Right hindlimb (tissue), 1 donor: ENCODE results near the gene MBOAT7.
A peak's percentile ranks its signal among the peaks of the same experiment; 100 is the strongest.

ENCODE experiments used
- DNase-seq: peaks from one replicate; pipeline ENCODE4 v3.0.0-alpha.2; 2018

MBOAT7 gene

DNA sequence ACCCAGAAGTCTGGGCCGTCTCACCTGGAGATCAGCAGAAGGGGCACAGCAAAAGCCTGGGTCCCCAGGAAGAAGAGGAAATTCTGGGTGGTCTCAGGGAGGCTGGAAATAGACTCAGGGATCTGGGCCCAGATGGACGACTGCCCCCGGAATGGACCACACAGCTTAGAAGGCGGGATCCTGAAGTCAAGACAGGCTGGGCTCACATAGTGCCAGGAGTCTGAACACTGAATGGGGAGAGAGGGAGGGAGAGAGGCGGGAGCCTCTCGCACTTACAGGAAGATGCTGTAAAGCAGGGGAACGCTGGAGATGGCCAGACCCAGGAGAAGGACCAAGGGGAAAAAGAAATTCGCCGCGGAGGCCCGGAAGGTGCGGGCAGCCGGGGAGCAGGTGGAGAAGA, 28.5 kb downstream of the MBOAT7 start:
- DNase-seq = no peak

DNA sequence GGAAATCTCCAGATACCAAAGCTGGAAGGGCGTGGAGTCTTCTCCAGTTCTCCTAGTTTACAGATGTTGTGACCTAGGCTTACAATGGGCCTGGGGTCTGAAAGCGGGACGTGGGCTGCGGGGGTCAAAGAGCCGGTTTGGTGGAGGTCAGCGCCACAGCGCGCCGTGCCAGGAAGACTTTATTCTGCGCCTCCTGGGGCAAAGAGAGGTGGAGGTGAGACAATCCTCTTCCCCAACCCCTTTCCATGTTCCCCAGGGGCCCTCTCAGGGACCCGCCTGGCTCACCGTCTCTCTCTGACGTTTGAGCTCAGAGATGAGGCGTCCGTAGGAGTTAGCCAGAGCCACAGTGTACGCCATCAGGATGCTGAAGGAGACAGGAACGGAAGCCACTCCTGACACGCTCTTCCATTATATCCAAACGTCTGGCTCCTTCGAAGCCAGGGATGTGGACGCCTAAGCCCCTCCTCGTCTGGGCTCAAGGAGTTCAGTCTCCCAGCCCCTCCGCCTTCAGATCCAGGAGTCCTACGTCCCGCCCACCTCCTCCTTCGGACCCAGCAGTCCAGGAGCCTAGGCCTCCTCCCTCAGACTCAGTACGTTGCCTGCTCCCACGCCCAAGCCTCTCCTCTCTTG, 29.1 kb downstream of the MBOAT7 start:
- DNase-seq = peak; percentile 49

DNA sequence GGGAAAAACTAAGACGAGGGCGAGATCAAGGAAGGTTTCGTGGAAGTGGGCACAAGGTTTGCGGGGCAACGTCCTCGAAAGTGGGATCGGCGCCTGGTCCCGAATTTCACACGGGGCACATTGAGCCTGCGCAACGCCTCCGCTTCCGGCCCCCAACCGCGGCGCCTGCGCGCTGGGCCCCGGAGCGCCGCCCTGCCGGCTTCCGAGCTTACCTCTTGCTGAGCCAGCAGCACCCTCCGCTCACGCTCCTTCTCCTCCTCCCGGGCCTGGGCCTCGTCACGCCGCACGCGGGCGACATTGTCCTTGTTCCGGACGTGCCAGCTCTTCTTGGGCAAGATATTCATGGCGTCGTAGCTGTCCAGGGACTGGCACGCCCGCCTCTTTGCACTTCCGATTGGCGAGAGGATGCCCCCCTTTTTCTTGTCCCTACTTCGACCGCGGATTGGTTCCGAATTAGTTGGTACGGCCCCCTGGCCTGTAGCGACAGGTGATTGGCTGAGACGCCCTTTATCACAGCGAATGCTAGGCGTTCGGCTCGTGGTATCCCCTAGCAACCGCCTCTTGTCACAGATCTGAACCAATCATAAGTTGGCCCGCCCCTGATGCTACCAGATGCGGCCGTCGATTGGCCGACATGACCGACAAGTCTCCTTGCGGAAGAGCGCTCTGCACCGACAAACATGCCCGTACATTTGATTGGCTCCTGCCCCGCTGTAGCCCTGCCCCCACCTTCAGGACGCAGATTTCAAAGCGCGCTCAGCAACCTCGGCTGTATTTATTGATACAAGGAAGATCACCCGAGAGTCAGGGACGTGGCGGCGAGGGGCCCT, 29.8 kb downstream of the MBOAT7 start, which contains the start of gene LENG1:
LENG1 (minus strand) TSS at position 370 of the 830 bp plus-strand sequence; CDS start at position 344, 26 bp downstream.
- DNase-seq = peak; percentile 100

DNA sequence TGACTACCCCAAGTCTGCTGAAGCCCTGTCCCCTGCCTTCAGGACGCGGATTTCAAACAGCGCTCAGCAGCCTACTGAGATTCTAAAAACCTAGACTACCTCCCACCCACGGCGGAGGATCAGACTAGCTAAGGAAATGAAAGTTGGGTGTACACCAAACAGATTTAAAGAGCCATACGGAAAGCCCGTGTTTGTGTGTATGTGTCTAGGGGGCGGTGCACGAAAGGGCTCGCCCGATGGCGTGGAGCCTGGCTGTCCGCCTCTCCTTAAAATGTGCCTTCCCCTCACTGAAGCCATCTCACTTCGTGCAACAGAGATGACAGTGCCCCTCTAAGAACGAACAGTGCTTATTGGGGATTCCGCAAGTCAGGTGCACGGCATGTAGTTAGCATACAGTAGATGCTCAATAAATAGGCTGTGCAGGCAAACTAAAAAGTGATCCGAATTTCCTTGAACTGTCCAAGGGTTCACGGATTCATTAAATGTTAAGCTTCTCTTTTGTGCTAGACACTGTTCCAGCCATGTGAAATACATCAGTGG, 30.5 kb downstream of the MBOAT7 start:
- no peak for DNase-seq

DNA sequence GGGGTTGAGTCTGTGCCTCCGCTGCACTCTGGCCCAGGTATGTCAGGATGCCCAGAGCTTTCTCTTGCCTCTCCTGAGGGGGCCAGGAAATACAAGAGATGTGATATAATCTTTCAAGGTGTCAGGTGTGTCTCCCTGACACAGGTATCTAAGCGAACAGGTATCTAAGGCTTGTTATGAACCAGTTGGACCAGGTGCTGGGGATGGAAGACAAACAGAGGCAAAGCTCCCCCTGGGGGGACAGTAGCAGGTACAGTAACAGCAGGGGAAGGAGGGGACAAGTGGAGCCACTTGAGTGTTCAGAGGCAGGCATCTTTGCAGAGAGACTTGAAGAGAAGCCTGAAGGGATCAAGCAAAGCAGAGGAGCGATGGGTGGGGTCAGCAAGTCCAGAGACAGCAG, 32.4 kb downstream of the MBOAT7 start:
- no peak for DNase-seq

DNA sequence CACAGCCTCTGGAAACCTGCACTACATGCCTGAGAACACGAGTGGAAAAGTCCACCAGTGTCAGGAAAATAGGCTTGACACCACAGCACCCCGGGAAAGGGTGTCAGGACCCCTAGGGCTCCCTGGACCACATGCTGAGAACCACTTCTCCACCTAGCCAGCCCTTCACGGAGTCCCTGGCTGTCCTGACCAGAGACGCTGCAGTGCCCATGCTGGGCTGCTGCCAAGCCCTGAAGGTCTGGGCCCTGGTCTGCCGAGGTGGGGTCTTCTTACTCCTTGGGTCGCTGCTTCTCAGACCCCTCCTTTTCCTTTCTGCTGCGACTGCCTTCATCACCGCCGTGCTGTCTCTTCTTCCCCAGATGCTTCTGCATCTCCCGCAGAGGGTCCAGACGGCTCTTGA, 32.9 kb downstream of the MBOAT7 start:
- DNase-seq = no peak

DNA sequence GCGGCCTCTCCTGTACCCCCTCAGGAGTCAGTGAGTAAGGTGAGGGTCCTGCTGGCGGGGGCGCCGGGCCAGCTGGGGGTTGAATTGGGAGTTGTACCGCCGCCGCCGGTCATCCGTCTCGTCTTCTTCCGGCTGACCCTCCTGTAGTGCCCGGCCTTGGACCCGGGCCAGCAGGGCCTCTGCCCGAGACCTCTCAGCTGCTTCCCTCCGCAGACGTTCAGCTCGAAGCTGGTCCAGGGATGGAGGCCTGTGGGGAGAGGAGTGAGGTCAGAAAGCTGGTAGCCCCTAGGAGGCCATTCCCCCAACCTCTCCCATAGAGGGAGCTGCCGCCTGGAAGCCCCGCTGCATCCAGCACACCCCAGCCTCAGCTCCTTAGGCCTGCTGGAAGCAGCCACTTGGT, 33.7 kb downstream of the MBOAT7 start:
- no peak for DNase-seq

DNA sequence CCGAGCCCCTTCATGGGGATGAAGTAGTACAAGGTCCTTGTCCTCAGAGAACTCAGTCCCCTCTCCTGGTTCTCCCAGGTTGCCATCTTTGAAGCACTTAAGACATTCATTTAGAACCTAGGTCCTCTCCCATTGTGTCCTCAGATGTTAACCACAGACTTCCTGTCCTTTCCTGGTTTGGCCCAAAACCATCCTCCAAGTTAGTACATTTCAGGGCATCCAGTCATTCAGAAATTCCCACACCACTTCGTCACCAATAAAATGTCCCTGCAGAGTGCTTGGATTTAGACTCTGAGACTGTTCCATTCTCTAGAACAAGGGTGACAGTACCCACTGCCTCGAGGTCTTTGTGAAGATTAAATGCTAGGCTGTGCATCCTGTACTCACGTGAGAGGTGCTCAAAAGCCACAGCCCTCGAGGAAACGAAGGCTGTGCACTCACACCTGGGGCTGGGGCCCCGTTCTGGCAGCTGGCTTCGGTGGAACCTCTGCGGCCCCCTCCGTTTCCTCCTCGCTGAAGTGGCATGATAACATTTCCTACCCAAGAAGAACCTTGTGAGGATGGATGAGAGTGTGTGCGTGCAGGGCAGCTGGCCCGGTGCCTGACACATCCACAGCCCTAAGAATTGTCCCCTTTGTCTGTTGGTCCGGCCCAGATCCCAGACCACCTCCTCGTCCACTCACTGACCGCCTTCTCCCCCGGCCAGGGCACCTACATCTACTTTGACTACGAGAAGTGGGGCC, 34.6 kb downstream of the MBOAT7 start:
- no peak for DNase-seq

DNA sequence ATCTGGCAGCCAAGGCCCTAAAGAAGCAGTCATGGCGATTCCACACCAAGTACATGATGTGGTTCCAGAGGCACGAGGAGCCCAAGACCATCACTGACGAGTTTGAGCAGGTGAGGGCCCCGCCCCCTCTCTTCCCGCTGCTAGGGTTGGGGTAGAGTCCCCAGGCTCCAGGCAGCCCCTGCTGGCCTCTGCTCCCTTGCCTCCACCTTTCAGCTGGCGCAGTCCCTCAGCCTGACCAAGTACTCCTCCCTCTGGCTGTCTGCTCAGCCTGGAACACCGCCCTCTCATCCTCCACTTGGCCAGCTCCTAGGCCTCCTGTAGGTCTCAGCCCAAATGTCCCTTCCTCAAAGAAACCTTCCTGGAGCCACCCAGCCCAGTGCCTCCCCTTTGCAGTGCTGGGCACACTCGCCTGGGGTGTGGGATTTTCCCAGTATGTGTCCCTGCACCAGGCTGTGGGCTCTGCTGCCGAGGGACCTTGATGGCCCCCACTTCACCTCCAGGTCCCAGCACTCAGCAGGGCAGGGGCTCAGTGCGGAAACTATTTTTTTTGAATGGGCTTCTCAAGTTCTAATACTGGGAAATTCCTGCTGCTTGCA, 35.6 kb downstream of the MBOAT7 start:
- no peak for DNase-seq

DNA sequence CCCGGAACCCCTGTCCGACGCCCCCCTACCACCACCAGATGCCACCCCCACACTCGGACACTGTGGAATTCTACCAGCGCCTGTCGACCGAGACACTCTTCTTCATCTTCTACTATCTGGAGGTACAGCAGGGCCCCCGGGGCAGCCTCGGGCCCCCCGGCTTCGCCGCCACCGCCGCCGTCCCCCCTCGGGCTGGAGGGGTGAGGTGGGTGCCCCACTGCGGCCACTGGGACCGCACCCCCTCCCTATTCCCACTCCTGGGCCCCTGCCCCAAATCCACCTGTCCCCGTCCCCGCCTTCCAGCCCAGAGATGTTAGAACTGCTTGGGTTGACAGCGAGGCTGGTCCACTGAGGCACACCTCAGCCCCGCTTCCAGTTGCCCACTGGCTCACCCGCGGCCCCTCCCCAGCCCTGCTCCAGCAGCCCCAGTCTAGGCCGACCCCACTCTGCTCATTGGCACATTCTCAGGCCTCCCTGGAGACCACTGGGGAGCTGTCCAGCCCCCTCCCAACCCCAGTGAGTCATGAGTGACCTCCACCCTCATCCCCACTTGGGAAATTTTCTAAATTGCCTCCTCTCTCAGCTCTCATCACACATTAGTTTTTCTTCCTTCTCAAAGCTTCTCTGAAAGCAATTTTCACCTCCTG, 36.4 kb downstream of the MBOAT7 start:
- DNase-seq = no peak

DNA sequence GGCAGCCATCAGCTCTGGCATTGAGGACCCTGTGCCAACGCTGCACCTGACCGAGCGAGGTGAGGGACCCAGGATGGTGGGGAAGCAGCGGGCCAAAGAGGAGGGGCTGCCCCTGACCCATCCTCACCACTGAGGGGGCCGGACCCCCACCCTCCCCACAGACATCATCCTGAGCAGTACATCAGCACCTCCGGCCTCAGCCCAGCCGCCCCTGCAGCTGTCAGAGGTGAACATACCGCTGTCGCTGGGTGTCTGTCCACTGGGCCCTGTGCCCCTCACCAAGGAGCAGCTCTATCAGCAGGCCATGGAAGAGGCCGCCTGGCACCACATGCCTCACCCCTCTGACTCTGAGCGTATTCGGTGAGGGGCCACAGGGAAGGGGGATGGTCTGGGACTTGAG, 37.1 kb downstream of the MBOAT7 start:
- no peak for DNase-seq

DNA sequence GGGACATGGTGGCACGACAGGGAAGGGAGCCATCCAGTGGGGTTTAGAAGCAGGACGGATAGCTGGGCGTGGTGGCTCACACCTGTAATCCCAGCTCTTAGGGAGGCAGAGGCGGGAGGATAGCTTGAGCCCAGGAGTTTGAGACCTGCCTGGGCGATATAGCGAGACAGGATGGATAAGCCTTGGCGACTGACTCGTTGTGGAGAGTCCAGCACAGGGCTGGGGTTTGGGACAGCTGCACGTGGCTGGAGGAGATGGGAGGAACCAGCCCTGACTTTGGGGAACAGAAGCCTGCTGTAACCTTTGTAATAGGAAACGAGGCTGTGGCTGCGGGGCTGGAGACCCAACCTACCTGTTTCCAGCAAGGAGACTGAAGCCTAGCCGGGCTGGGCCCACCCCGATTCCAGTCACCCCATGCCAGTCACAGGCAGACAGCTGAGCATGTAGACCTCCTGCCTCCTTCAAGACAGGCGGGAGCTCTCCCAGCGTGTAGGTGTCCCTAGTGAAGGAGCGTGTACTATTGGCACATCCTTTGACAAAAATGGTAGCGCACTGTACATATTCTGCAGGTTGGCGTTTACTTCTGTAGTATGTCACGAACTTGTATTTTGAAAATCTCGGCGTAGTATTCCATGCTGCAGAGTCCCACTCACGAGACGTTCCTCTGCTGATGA, 37.9 kb downstream of the MBOAT7 start:
- DNase-seq = no peak

DNA sequence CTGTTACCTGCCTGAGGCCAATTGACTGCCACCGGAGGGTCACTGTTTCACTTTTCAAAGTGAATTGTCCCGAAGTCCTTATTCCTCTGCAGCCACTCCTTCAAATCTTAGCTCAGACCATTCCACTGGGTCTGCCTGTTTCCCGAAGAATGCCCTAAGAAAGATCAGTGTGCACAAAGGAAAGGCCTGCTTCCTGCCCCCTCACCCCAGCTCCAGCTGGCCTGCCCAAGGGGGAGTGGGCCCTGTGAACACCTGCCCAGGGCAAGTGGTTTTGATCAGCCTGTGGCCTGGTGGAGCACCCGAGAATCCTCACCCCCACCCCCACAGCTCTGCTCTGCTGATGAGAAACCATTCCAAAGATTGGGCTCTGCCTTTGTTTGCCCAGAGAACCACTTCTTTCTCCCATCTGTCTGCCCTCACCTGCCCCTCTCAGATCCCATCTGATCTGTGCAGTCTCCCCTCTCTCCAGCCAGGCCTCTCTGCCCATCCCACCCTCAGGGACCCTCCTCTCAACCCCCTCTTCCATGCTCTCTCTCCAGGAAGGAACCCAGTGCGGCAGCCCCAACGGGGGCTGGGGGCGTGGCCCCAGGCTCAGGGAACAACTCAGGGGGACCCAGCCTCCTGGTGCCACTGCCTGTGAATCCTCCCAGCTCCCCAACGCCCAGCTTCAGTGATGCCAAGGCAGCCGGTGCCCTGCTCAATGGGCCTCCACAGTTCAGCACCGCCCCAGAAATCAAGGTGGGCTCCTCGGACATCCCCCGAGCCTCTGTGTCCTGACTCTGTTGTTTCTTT, 40.2 kb downstream of the MBOAT7 start:
- no peak for DNase-seq

DNA sequence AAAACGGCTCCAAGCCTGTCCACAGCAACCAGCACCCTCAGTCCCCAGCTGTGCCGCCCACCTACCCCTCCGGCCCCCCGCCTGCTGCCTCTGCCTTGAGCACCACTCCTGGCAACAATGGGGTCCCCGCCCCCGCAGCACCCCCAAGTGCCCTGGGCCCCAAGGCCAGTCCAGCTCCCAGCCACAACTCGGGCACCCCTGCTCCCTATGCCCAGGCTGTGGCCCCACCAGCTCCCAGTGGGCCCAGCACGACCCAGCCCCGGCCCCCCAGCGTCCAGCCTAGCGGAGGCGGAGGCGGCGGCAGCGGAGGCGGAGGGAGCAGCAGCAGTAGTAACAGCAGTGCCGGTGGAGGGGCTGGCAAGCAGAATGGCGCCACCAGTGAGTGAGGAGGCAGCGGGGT, 41.2 kb downstream of the MBOAT7 start:
- DNase-seq = no peak

DNA sequence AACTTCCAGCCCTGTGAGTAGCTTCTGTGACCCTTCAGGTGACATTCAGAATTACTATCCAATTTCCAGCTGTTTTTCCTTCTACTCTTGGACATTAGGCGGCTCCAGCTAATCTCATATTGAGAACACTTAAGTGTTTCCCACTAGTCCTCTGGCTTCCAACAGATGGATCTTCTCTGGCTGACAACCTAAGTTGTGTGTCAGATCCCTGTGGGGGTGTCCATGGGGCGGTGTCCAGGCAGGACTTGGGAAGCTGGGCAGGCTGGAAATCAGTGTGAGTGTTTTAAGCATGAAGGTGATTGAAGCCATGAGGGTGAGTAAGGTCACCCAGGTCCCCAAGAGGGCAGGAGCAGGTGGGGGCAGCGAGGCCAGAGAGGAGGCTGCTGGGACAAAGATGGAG, 41.7 kb downstream of the MBOAT7 start:
- DNase-seq = no peak

DNA sequence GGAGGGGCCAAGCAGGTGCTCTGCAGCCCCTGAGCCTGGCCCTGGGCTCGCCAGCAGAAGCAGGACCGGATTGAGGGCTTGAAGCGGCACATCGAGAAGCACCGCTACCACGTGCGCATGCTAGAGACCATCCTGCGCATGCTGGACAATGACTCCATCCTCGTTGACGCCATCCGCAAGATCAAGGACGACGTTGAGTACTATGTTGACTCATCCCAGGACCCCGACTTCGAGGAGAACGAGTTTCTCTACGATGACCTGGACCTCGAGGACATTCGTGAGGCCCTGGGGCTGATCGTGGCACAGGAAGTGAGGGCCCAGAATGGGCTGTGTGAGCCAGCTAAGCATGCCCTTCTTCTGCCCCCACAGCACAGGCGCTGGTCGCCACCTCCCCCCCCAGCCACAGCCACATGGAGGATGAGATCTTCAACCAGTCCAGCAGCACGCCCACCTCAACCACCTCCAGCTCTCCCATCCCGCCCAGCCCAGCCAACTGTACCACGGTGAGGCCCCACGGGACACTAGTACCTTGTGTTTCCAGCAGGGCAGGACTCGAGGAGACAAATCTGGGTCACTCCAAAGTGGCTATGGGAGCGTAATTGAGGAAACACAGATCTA, 43.7 kb downstream of the MBOAT7 start:
- no peak for DNase-seq

DNA sequence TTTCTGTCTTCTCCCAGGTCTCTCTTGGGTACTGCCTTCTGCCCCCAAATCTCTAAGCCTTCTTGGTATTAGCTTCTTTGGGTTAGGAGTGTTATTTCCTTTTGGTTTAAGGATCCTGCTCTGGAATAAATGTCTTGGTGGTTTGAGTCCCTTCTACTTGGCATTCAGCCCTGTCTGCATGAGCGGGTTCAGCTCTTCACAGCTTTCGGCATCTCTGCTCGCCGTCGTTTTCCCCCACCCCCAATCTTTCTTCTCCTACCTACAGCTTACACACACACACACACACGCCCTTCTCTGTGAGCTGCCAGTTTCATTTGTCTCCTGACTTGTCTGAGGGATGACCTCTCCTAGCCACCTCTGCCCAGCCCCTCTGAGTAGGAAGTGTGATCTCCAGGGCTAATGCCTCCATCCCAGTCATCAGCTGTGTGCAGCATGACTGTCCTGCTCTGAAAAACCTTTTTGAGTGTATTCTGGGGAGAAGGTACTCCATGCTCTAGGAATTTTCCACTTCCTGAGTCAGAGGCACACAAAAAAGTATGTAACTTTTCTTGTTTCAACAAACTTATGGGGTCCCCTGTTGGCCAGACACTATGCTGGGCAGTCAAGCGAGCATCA, 47.1 kb downstream of the MBOAT7 start:
- no peak for DNase-seq

DNA sequence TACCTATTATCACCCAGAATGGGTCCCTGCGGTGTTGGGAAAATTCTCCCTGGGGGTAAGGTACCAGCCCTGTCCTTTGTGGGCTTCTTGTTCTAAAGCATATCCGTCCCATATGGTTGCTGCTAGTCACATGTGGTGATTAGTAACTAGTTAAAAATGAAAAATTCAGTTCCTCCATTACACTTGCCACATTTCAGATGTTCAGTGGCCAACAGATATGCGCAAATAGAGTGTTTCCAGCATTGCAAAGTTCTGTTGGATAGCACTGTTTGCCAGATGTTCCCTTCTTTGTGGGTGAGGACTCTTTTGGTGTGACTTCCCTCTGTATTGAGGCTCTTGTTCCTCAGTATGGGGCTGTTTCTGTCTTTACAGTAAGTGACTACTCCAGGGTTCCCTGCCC, 48.0 kb downstream of the MBOAT7 start:
- no peak for DNase-seq

DNA sequence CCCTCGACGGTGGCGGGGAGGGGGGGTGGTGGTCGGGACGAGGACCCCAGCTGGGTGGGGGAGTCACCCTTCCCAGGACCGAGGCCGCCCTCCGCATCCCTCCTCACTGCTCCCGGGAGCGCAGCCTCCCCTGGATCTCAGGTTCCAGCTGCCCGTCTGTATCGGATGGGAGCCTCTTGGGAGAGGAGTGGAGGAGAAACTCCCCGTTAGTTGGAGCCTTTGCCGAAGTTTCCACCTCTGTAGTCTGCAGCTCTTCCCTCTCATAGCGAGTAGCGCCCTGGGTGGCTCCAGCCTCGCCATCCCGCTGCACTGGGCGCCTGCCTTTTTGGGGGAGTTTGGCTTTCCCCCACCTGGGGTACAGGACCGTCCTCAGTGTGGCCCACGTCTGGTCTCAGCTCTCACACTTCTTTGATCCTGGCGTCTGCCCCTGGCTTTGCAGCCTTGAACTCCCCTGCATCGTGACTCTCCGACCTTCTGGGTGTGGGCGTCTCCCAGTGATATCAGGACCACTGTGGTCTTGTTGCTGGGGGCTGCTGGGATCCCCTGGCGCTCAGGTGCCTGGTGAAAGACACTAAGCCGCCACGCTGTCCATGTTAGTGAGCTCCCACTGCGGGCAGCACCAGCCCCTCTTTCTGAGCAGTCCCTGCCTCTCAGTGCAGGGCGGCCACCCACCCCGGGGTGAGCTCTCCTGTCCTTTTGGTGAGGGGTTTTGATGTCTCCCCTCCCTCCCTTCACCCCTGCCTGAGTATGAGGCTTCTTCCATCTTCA, 50.7 kb downstream of the MBOAT7 start:
- peak; percentile 40 for DNase-seq
